ENCODE measurements around the gene KDM4B. TPM values are rescaled to one million over a fixed set of nuclear protein-coding genes. Genes with fewer than 3 reads are reported as not detected.

Gene KDM4B
- total and polyA plus RNA-seq, 9 of the 15 experiments (the other 6 are each of a cell fraction or from before 2014, with no cell fraction given) = 0.21 to 29.9 (median 7.3) TPM

GRCh38 chr19:5165697-5166019 is 196.7 kb downstream of the KDM4B start (continued):
- TF ChIP-seq TEAD4 (IDR thresholded peaks at IDR 0.05; ENCODE audit: low read length) (peak; percentile 42; the same call in 1 of the 2 replicates), TEAD4 (CRISPR knock-in tag; IDR thresholded peaks at IDR 0.05; ENCODE audit: borderline replicate concordance) (no peak), MYNN (IDR thresholded peaks at IDR 0.05) (peak; percentile 54; the same call in 1 of the 2 replicates), MYNN (CRISPR knock-in tag; IDR thresholded peaks at IDR 0.05) (no peak), LEF1 (IDR thresholded peaks at IDR 0.05) (peak; percentile 83), CBFA2T2 (conservative IDR thresholded peaks at IDR 0.05) (peak; percentile 67), HDAC3 (IDR thresholded peaks at IDR 0.05; ENCODE audit: borderline replicate concordance, partially characterized antibody) (peak; percentile 16), MTA2 (IDR thresholded peaks at IDR 0.05; ENCODE audit: low read depth) (peak; percentile 60), NEUROD1 (IDR thresholded peaks at IDR 0.05; ENCODE audit: borderline replicate concordance, low read depth, low read length, partially characterized antibody) (peak; percentile 38), TRIM24 (IDR thresholded peaks at IDR 0.05) (peak; percentile 31 to 42; a peak in 1 of 4 replicates), ARID1B (IDR thresholded peaks at IDR 0.05) (peak; percentile 91), TCF3 (CRISPR knock-in tag; IDR thresholded peaks at IDR 0.05) (peak; percentile 71), NR2C1 (IDR thresholded peaks at IDR 0.05) (no peak), NR2C1 (tag; IDR thresholded peaks at IDR 0.05) (peak; percentile 27; the same call in 1 of the 2 replicates), DPF2 (IDR thresholded peaks at IDR 0.05) (peak; percentile 88), SMARCA4 (IDR thresholded peaks at IDR 0.05) (peak; percentile 72), ZNF592 (IDR thresholded peaks at IDR 0.05) (0 out of 2 replicates have a peak, but pooled peaks have one; percentile 37), SMARCE1 (IDR thresholded peaks at IDR 0.05) (0 out of 2 replicates have a peak, but pooled peaks have one; percentile 63), ZBTB9 (CRISPR knock-in tag; IDR thresholded peaks at IDR 0.05) (no peak)
